Endothelial cell of umbilical vein (primary cell): Measurements from ENCODE around the gene KRTAP20-2.

Experiments used
- EZH2 ChIP-seq: IDR thresholded peaks from 2 replicates; pipeline ENCODE4 v1.6.1; 2012; ENCODE audit warnings: borderline replicate concordance, low read depth, mild to moderate bottlenecking, moderate library complexity, low read length, inconsistent platforms; ENCODE audit not compliant: severe bottlenecking
- JUN ChIP-seq: IDR thresholded peaks from 2 replicates; pipeline ENCODE4 v1.6.1; 2011; ENCODE audit warnings: borderline replicate concordance, low read depth; ENCODE audit not compliant: insufficient read length, insufficient read depth
- POLR2A ChIP-seq: IDR thresholded peaks from 2 replicates; pipeline ENCODE4 v1.6.1; 2012; ENCODE audit warnings: low read depth, mild to moderate bottlenecking, control low read depth, low read length
- TF ChIP-seq, protein P1 (sequence below), 2 donors: IDR thresholded peaks; 1 replicate in 1 of 2; 2 replicates in 1 of 2; pipeline ENCODE4 v1.5.1; 2011; ENCODE audit warnings: low read length in 2 of 2, mild to moderate bottlenecking in 2 of 2, moderate library complexity in 2 of 2, control low read depth in 1 of 2, inconsistent platforms in 1 of 2, low read depth in 1 of 2; ENCODE audit not compliant: insufficient read depth in 1 of 2; ENCODE audit errors: extremely low read depth in 1 of 2

GRCh38 chr21:30620522-30620921, 14.5 kb upstream of the KRTAP20-2 start, which contains the start of gene KRTAP20-4:
- no peak for TF ChIP-seq POLR2A
- no peak for TF ChIP-seq EZH2
- TF ChIP-seq JUN, result no peak
- TF ChIP-seq, protein P1, sequence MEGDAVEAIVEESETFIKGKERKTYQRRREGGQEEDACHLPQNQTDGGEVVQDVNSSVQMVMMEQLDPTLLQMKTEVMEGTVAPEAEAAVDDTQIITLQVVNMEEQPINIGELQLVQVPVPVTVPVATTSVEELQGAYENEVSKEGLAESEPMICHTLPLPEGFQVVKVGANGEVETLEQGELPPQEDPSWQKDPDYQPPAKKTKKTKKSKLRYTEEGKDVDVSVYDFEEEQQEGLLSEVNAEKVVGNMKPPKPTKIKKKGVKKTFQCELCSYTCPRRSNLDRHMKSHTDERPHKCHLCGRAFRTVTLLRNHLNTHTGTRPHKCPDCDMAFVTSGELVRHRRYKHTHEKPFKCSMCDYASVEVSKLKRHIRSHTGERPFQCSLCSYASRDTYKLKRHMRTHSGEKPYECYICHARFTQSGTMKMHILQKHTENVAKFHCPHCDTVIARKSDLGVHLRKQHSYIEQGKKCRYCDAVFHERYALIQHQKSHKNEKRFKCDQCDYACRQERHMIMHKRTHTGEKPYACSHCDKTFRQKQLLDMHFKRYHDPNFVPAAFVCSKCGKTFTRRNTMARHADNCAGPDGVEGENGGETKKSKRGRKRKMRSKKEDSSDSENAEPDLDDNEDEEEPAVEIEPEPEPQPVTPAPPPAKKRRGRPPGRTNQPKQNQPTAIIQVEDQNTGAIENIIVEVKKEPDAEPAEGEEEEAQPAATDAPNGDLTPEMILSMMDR (IDR thresholded peaks at IDR 0.05; ENCODE audit: extremely low read depth in 1 of 2, insufficient read depth in 1 of 2, low read depth in 1 of 2, low read length in 2 of 2), result no peak
